Adrenal gland (tissue), 5 donors: ENCODE results near the gene ELMOD3.

Experiments
- POLR2A ChIP-seq, 2 donors: fragments of 450-650 bp; IDR thresholded peaks; one replicate each; pipeline ENCODE4 v1.6.1; 2017; ENCODE audit warnings: antibody characterized with exemption in 2 of 2, mild to moderate bottlenecking in 2 of 2, moderate library complexity in 1 of 2
- TF ChIP-seq, protein P1 (sequence below), 6 experiments: fragments of 450-650 bp in 4 of 6; fragments of 200-600 bp in 2 of 6; sonication (generic) in 1 of 6; IDR thresholded peaks; 1 replicate in 5 of 6; 2 replicates in 1 of 6; pipeline versions ENCODE4 v1.5.1 to v1.8.0; 2016 to 2021; ENCODE audit warnings: antibody characterized with exemption in 6 of 6, mild to moderate bottlenecking in 2 of 6, moderate library complexity in 1 of 6
- donor health status: DM: no; HTN: no; CAD: no.

DNA sequence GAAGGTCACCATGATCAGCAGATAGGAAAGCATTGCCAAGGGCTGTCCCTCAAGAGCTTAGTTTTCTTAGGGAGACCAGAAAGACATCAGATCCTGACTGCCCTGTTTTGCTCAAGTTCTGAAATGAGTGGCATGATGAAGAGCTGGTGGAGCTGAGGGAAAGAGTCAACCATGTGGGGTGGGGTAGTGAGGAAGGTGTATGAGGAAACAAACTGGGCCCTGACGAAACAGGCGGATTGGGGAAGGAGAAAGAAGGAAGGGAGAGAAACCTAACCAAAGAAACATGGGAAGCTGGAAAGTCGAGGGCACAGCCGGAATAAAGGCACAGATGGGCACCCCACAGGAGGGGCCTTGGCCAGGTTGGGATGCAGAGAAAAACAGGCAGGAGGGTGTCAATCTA is 34.8 kb upstream of the ELMOD3 start:
- TF ChIP-seq, protein P1, sequence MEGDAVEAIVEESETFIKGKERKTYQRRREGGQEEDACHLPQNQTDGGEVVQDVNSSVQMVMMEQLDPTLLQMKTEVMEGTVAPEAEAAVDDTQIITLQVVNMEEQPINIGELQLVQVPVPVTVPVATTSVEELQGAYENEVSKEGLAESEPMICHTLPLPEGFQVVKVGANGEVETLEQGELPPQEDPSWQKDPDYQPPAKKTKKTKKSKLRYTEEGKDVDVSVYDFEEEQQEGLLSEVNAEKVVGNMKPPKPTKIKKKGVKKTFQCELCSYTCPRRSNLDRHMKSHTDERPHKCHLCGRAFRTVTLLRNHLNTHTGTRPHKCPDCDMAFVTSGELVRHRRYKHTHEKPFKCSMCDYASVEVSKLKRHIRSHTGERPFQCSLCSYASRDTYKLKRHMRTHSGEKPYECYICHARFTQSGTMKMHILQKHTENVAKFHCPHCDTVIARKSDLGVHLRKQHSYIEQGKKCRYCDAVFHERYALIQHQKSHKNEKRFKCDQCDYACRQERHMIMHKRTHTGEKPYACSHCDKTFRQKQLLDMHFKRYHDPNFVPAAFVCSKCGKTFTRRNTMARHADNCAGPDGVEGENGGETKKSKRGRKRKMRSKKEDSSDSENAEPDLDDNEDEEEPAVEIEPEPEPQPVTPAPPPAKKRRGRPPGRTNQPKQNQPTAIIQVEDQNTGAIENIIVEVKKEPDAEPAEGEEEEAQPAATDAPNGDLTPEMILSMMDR (IDR thresholded peaks at IDR 0.05) = no peak
- TF ChIP-seq POLR2A (IDR thresholded peaks at IDR 0.05) = no peak
